Left cardiac atrium (tissue), 4 donors: ENCODE results near the gene TH. TPM values are rescaled to one million over a fixed set of nuclear protein-coding genes. Genes with fewer than 3 reads are reported as not detected.
"Not testable (repeated sequence)": the region's sequence is repeated elsewhere in the genome, so short reads cannot be mapped to it uniquely, and the experiment has no call there.

ENCODE experiments used
- ATAC-seq, 2 donors: fragments of 200-7000 bp; cut with Tn5 transposase; one replicate each; pipeline ENCODE4 v1.9.1; 2020; ENCODE audit warnings: mild to moderate bottlenecking in 2 of 2, moderate library complexity in 2 of 2
- DNase-seq: peaks from one replicate; pipeline ENCODE4 v3.0.0-alpha.2; 2020
- intact Hi-C, 2 donors: fragments of 100-400 bp; cut with DNase I; formaldehyde crosslinking; loops; one replicate each; pipeline versions ENCODE4 v1.14.1 to v1.15.1; 2022 to 2023
- total RNA-seq, 2 donors: library from RNA; stranded (reverse); fragmentation: NEBNext Ultra II Directional; extraction: Animal tissue kit (Norgen Biotek cat#: 25700); gene quantifications; one replicate each; pipeline ENCODE4 v1.2.1, GENCODE V29; 2021
- donor health status: DM: no; HTN: yes; CAD: no.
- donor health status: DM: no; HTN: yes; CAD: no; lungs with severe emphysema.
- donor health status: DM: yes; HTN: yes; CAD: no.
- donor health status: Dilated cardiomyopathy.

The TH gene
- total RNA-seq, 2 donors from 2014 or later = not detected

DNA sequence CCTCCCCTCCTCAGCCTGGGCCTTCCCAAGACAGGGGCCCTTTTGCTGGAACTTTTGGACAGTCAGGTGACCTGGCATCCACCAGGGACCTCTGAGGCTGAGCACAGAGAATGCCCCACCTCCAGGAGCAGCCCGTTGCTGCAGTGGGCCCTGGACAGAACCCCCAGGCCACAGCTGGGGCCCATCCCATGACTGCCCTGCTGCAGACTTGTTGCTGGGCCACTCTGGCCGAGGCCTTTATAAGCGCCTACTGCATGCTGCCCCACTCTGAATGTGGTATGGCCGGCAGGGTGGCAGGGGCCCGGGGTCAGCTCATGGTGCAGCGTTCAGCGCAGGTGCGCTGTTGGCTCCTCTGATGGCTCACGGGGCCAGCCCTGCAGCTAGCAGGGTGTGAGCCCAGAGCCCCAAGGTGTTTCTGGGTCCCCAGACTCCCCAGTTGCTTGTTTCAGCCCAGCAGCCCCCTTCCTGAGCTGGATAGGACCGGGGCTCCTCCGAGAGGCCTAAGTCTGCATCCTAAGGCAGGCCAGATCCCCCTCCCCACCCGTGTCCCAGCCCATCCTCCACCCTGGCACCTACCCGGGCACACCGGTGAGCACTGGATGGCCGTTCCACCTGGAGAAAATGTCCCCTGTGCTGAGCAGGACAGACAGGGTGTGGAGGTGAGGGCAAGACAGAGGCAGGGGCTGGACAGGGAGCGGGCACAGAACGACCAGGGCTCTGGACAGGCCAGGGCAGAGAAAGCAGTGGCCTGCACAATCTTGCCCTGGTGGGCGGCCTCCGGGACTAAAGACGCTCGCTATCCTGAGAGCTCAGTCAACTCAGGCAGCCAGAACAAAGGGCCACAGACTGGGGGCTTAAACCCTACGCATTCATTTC is 28.1 kb upstream of the TH start:
- intact Hi-C loops = loop anchor here (2.0 to 10.0 kb wide), 6 partner anchors 98 to 695 kb away; partner anchors contain the start of genes C11orf21 (in 1 of the 2) and TSPAN32 (in 1 of the 2)
- DNase-seq = no peak
- no peak for ATAC-seq

GRCh38 chr11:2198621-2199365 is 27.2 kb upstream of the TH start:
- intact Hi-C loops = loop anchor here (2.0 to 10.0 kb wide), 4 partner anchors 104 to 696 kb away; partner anchors contain the start of genes C11orf21 (in 1 of the 2) and TSPAN32 (in 1 of the 2)
- ATAC-seq = no peak
- DNase-seq = no peak

GRCh38 chr11:2197771-2198520 is 26.3 kb upstream of the TH start:
- DNase-seq = no peak
- intact Hi-C loops = loop anchor here (1.0 to 10.0 kb wide), 5 partner anchors 104 to 697 kb away; partner anchors contain the start of genes C11orf21 (in 1 of the 2) and TSPAN32 (in 1 of the 2)
- ATAC-seq = no peak

- DNase-seq = peak; percentile 73
- peak; percentile 84 to 85 for ATAC-seq
- intact Hi-C loops = loop anchor here in 1 of 2 donors (1.0 to 10.0 kb wide), 4 partner anchors 105 to 698 kb away; partner anchors contain the start of genes C11orf21 and TSPAN32
These were observed 25.6 kb upstream of the TH start for GRCh38 chr11:2196970-2197770.

GRCh38 chr11:2195756-2196088 is 24.1 kb upstream of the TH start:
- no peak for DNase-seq
- intact Hi-C loops = loop anchor here in 1 of 2 donors (5.0 to 10.0 kb wide), 3 partner anchors 107 to 699 kb away; partner anchors contain the start of genes C11orf21 and TSPAN32
- ATAC-seq = no peak

GRCh38 chr11:2194877-2195755 is 23.5 kb upstream of the TH start:
- intact Hi-C loops = loop anchor here in 1 of 2 donors (5.0 to 10.0 kb wide), 3 partner anchors 107 to 700 kb away; partner anchors contain the start of genes C11orf21 and TSPAN32
- no peak for ATAC-seq
- DNase-seq = peak; percentile 42

DNA sequence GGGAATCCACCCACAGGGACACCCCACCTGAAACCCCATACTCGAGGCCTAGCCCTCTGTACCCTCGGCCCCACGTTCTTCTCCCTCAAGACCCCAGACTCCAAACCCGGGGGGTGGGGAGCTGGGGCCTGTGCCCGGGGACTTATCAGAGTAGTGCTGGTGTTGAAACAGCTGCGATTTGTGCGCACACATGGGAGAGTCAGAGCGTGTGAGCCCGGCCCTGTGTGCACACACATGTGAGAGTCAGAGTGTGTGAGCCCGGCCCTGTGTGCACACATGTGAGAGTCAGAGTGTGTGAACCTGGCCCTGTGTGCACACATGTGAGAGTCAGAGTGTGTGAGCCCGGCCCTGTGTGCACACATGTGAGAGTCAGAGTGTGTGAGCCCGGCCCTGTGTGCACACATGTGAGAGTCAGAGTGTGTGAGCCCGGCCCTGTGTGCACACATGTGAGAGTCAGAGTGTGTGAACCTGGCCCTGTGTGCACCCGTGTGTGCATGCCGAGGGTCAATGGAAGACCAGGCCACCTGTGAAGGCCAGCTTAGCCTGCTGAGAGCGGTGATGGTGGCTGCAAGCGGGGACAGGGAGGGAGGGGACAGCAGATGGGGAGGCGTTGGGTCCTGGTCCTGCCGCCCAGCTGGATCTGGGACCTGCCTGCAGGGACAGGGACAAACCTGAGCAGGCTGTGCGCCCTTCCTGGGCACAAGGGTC is 22.4 kb upstream of the TH start:
- not testable (repeated sequence) for DNase-seq, ATAC-seq
- intact Hi-C loops = loop anchor here in 1 of 2 donors (10.0 kb wide), 2 partner anchors 341 to 701 kb away; no protein-coding TSS in a partner anchor

DNA sequence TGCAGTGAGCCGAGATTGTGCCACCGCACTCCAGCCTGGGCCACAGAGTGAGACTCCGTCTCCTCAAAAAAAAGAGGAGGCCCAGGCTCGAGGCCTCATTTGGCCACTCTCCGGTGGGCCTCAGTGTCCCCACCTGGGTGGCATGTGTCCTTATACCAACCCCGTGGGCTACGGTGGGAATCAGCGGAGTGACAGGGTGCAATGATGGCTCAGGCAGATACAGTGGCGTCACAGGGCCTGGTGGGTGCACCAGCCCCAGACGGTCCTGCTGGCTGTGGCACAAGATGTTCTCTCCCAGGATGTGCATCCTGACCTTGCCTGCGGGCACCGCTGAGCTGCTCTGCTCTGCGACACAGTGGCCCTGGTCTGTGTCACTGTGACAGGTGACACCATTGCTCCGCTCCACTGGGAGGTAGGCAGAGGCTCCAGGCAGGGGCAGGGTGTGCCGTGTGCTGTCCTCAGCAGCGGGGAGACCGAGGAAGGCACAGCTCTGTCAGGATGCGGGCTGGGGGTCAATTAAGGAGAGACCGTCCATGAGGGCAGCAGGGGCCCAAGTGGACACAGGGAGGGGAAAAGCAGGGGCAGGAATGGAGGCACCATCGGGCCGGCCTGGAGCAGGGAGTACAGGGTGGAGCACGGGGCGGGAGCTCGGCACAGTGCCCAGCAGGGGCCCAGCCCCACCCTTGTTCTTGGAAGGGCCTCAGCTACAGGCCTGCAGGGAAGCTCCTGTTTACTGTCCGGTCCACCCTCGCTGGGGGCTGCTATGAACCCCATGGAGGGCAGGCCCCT is 21.7 kb upstream of the TH start:
- DNase-seq (no peak), ATAC-seq (peak in 1 of 2 donors; percentile 26)
- intact Hi-C loops = loop anchor here in 1 of 2 donors (10.0 kb wide), 2 partner anchors 342 to 702 kb away; no protein-coding TSS in a partner anchor

DNA sequence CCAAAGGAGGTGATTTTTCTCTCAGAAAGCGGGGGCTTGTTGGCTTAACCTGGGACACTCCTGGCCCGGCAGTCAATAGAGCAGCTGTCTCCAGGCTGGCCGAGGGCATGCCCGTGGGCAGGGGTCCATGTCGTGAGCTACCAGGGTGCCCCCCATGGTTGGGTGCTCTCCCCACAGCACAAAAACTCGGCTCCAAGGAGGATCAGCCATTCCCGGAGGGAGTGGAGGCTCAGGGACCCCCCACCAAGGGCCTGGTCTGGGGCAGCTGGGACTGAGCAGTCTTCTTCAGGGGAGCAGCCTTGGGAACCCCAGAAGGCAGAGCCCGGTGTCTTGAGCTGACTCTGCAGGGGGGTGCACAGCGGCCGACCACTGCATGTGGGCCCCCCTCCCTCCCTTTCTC is 20.8 kb upstream of the TH start:
- no peak for DNase-seq
- no peak for ATAC-seq
- intact Hi-C loops = loop anchor here in 1 of 2 donors (10.0 kb wide), 2 partner anchors 342 to 702 kb away; no protein-coding TSS in a partner anchor

DNA sequence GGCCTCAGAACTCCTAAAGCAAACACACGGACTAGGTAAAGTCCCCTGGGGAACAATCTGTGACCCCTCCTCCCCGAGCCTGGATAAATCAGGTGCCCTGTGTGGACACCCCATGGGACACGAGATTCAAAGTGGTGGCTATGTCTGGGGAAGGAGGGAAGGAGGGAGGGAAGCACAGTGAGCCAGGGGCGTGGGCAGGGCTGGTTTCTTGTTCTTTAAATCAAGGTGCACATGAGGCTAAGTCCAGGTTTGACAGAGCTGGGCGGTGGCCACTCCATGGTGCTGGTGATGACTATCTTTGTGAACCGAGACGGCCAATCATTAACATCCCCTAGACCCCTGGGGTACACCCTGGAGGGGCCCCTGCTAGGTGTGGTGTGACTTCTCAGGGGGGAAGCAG is 20.3 kb upstream of the TH start:
- no peak for ATAC-seq
- DNase-seq = no peak
- intact Hi-C loops = loop anchor here in 1 of 2 donors (10.0 kb wide), 2 partner anchors 343 to 703 kb away; no protein-coding TSS in a partner anchor

GRCh38 chr11:2190657-2191471 is 19.2 kb upstream of the TH start:
- intact Hi-C loops = loop anchor here in 1 of 2 donors (10.0 kb wide), 2 partner anchors 344 to 704 kb away; no protein-coding TSS in a partner anchor
- peak in 1 of 2 donors; percentile 47 for ATAC-seq
- DNase-seq = no peak

DNA sequence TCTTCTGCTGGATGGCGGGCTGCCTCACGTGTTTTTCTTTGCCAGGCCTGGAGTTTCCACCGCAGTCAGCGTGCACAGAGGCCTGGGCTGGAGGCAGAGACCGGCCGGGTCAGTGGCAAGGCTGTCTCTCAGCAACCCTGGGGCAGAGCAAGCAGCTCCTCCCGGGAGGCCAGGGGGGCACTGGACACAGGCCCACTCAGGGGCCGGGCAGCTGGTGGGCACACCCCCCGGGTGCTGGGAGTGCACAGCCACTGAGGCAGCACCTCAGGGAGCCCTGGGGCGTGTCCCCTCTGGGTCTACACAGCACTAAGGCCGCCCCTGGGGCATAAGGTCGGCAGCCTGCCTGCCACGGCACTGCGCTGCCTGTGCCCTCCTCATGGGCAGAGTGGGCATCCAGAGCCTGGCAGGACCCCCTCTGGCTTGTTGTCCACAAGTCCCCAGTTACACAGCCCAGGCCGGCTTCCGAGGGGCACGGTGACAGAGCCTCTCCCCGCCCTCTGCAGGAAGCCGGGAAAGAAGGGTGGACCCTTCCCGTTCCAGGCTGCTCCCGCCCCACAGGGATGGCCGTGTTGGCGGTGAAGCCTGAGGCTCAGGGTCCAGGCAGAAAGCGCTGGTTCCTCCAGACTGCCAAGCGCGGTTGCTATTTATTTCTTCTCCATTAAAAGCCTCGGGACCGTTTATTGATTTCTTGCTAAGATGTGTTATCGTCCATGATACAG is 18.5 kb upstream of the TH start:
- intact Hi-C loops = loop anchor here in 1 of 2 donors (10.0 kb wide), 2 partner anchors 345 to 705 kb away; no protein-coding TSS in a partner anchor
- ATAC-seq (no peak), DNase-seq (no peak)

DNA sequence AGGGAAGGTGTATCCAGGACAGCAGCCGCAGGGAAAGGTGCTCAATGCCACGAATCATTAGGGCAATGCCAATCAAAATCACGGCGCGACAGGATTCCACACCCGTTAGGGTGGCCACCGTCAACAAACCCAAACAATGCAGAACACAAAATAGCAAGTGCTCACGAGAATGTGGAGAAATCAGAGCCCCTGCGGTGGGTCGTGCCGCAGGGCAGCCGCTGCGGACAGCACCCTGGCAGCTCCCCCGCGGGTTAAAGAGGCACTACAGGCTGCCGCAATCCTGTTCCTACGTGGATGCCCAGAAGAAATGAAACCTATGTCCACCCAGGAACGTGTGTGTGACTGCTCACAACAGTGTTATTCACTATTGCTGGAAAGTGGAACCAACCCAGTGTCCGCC is 17.1 kb upstream of the TH start:
- intact Hi-C loops = no loop called here
- ATAC-seq (no peak), DNase-seq (no peak)

DNA sequence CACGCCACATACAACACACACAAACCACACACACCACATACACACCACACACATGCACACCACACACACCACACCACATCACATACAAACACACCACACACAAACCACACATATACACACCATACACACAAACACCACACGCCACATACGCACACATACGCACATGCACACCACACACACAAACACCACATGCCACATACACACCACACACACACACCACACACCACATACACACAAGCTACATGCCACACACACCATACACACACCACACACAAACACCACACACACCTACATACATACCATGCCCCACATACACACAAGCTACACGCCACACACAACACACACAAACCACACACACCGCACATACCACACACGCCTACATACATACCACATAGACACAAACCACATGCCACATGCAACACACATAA is 15.7 kb upstream of the TH start:
- DNase-seq (no peak), ATAC-seq (no peak)
- intact Hi-C loops = no loop called here
